Activated naive CD4-positive, alpha-beta T cell (primary cell): ENCODE results near the gene NXN.
"Not testable (repeated sequence)": the region's sequence is repeated elsewhere in the genome, so short reads cannot be mapped to it uniquely, and the experiment has no call there.

ENCODE experiments used
- DNase-seq, 4 experiments: peaks; one replicate each; lab custom pipeline; 2025; lab: John Stamatoyannopoulos, UW

Gene NXN

GRCh38 chr17:917941-918740, 61.4 kb downstream of the NXN start:
- DNase-seq, result no peak

GRCh38 chr17:917391-917811, 62.2 kb downstream of the NXN start:
- DNase-seq, result no peak

- DNase-seq, result no peak
Measured at GRCh38 chr17:916315-916714, 63.3 kb downstream of the NXN start.

- no peak for DNase-seq
Measured at GRCh38 chr17:915538-916201, 63.9 kb downstream of the NXN start.

GRCh38 chr17:914561-914960, 65.0 kb downstream of the NXN start:
- no peak for DNase-seq

GRCh38 chr17:913207-913606, 66.4 kb downstream of the NXN start:
- DNase-seq, result no peak

GRCh38 chr17:909642-910323, 69.8 kb downstream of the NXN start:
- DNase-seq, result no peak

GRCh38 chr17:907725-908124, 71.9 kb downstream of the NXN start:
- DNase-seq, result no peak

GRCh38 chr17:905708-906107, 73.9 kb downstream of the NXN start:
- not testable (repeated sequence) for DNase-seq

GRCh38 chr17:903691-904481, 75.7 kb downstream of the NXN start:
- DNase-seq, result no peak

- DNase-seq, result no peak
Measured at GRCh38 chr17:902463-902862, 77.1 kb downstream of the NXN start.

- no peak for DNase-seq
Measured at GRCh38 chr17:901964-902363, 77.6 kb downstream of the NXN start.

- DNase-seq, result no peak
Measured at GRCh38 chr17:901191-901950, 78.2 kb downstream of the NXN start.

- DNase-seq, result no peak
Measured at GRCh38 chr17:900336-900934, 79.1 kb downstream of the NXN start.

GRCh38 chr17:897970-898619, 81.5 kb downstream of the NXN start:
- no peak for DNase-seq

- DNase-seq, result no peak
Measured at GRCh38 chr17:896953-897661, 82.5 kb downstream of the NXN start.

- DNase-seq, result no peak
Measured at GRCh38 chr17:896454-896853, 83.1 kb downstream of the NXN start.

- DNase-seq, result no peak
Measured at GRCh38 chr17:892958-893357, 86.6 kb downstream of the NXN start.

GRCh38 chr17:888998-889441, 90.6 kb downstream of the NXN start:
- DNase-seq, result no peak
